Neural cell (in vitro differentiated cells): ENCODE results near the gene DYNLL1.

Experiments
- POLR2AphosphoS5 ChIP-seq: IDR thresholded peaks from 2 replicates; pipeline ENCODE4 v1.6.1; 2012
- REST ChIP-seq: IDR thresholded peaks from 2 replicates; pipeline ENCODE4 v1.6.1; 2012; ENCODE audit warnings: borderline replicate concordance

DNA sequence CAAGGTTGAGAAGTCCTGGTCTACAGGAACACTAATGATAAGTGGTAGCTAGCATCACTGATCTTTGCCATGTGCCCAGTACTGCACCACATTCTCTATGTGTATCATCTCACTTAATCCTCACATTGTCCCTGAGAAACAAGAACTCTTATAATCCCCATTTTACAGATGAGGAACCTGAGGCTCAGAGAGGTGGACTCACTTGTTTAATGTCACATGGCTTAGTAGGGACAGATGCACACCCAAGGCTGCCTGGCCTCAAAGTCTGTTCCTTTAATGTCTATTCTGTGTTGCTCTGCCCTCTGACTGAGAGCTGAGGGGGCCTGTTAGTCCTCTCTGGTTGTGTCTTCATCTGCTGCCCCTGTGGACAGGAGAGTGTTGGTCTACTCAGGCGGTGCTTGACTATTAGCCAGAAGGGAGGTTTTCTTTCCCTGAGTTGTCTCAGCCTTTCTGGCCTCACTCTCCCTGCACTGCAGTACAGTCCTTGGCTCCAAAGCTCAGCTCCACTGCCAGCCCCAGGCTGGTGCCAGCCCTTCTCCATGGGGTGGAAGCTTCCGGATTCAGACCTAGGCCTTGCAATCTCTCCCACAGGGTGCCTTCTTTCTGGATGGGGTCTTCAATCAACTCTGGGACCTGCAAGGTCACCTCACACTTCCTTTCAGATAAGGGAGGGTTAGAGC lies 4.9 kb upstream of the DYNLL1 start:
- TF ChIP-seq POLR2AphosphoS5, result no peak
- no peak for TF ChIP-seq REST
